Body of pancreas (tissue), 4 donors: ENCODE results near the gene RECQL5.

ENCODE experiments used
- POLR2A ChIP-seq, 3 donors: fragments of 450-650 bp; IDR thresholded peaks; one replicate each; pipeline ENCODE4 v1.6.1; 2016; ENCODE audit warnings: antibody characterized with exemption in 3 of 3, mild to moderate bottlenecking in 2 of 3
- TF ChIP-seq, protein P1 (sequence below), 7 experiments: fragments of 450-650 bp in 4 of 7; fragments of 200-600 bp in 3 of 7; sonication (generic) in 3 of 7; IDR thresholded peaks; one replicate each; pipeline ENCODE4 v1.5.1; 2016 to 2019; ENCODE audit warnings: antibody characterized with exemption in 7 of 7

DNA sequence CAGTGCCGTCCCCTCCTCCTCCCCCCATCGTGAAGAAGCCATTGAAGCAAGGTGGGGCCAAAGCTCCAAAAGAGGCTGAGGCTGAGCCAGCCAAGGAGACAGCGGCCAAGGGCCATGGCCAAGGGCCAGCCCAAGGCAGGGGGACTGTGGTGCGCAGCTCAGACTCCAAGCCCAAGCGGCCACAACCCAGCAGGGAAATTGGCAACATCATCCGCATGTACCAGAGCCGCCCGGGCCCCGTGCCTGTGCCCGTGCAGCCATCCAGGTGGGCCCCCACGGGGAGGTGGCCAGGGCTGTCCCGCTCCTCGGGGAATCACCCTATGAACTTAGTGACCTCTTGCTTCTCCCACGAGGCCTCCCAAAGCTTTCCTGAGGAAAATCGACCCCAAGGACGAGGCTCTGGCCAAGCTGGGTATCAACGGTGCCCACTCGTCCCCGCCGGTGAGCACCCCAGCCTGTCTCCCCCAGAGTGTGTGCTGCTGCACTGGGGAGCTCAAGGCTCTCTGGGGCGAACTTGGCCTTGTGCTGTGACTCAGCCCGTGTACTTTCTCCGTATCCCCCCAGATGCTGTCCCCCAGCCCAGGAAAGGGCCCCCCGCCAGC lies 50.3 kb downstream of the RECQL5 start:
- TF ChIP-seq, protein P1, sequence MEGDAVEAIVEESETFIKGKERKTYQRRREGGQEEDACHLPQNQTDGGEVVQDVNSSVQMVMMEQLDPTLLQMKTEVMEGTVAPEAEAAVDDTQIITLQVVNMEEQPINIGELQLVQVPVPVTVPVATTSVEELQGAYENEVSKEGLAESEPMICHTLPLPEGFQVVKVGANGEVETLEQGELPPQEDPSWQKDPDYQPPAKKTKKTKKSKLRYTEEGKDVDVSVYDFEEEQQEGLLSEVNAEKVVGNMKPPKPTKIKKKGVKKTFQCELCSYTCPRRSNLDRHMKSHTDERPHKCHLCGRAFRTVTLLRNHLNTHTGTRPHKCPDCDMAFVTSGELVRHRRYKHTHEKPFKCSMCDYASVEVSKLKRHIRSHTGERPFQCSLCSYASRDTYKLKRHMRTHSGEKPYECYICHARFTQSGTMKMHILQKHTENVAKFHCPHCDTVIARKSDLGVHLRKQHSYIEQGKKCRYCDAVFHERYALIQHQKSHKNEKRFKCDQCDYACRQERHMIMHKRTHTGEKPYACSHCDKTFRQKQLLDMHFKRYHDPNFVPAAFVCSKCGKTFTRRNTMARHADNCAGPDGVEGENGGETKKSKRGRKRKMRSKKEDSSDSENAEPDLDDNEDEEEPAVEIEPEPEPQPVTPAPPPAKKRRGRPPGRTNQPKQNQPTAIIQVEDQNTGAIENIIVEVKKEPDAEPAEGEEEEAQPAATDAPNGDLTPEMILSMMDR (IDR thresholded peaks at IDR 0.05) = no peak
- TF ChIP-seq POLR2A (IDR thresholded peaks at IDR 0.05) = no peak
